MM.1S (cell line): ENCODE results near the gene DCXR.

Experiments used
- CTCF ChIP-seq: fragments of 300-600 bp; sonication (generic); IDR thresholded peaks from 2 replicates; pipeline ENCODE4 v1.5.1; 2016; ENCODE audit warnings: antibody characterized with exemption, low read length, mixed read lengths
- EZH2 ChIP-seq: fragments of 300-600 bp; sonication (generic); optimal IDR thresholded peaks from 2 replicates; pipeline ENCODE3; 2017; ENCODE audit warnings: low read depth, mild to moderate bottlenecking, antibody characterized with exemption, low read length, mixed read lengths

GRCh38 chr17:82035488-82035887 lies 2.0 kb downstream of the DCXR start:
- no peak for TF ChIP-seq CTCF
- TF ChIP-seq EZH2: no peak
